GM19351 (cell line): ENCODE results near the gene CELF4.

ENCODE experiments used
- ATAC-seq: cut with Tn5 transposase; IDR thresholded peaks from one replicate; pipeline ENCODE4 v1.9.1; 2021; ENCODE audit warnings: mild to moderate bottlenecking, moderate library complexity; ENCODE audit not compliant: unreplicated experiment

The CELF4 gene

DNA sequence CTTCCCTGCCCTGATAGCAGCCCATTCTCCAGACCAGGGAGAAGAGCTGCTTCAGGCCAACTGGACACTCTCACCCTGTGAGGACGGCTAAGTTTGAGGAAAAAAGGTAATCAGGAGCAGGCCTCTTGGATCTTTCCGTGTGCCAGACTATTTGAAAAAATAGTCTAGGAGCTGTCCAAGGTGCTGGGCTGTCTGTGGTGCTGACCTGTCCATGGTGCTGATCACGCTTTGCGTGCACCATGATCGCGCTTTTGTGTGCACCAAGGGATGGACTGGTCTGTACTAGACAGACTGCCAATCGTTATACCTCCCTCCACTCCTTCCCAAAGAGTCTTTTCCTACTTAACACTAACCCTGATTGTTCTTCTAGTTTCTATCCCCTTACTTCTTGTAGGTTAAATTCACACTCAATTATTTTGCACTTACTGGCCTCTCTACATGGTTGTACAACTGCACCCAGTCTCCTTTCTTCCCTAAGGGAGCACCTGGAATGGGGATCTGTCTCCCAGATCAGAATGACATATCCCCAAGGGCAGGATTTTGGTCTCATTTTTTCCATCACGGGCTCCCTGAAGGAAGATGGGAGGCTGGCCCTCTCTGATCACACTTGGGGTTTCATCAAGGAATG lies 295.4 kb downstream of the CELF4 start:
- no peak for ATAC-seq

- peak; percentile 71 for ATAC-seq
Measured at GRCh38 chr18:37266290-37266689, 299.3 kb downstream of the CELF4 start.

- no peak for ATAC-seq
Measured at GRCh38 chr18:37265382-37265781, 300.2 kb downstream of the CELF4 start.

GRCh38 chr18:37264956-37265355 lies 300.6 kb downstream of the CELF4 start:
- ATAC-seq = no peak

DNA sequence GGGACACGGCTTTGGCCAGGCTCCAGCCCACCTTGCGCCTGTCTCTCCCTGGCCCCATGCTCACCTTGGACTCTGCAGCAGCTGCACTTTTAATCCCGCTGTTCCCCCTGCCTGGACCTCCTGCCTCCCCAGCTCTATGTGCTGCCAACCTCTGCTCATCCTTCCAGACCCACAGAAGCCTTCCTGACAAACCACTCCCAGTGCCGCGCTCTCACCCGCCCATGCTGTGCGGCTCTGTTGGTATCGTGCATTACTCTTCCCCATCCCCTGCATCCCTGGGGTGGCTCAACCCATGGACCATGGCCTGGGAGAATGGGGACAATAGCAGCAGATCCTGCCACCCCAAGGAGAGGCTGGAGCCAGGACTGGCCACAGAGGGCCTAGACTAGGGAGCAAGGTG lies 303.6 kb downstream of the CELF4 start:
- ATAC-seq = no peak

DNA sequence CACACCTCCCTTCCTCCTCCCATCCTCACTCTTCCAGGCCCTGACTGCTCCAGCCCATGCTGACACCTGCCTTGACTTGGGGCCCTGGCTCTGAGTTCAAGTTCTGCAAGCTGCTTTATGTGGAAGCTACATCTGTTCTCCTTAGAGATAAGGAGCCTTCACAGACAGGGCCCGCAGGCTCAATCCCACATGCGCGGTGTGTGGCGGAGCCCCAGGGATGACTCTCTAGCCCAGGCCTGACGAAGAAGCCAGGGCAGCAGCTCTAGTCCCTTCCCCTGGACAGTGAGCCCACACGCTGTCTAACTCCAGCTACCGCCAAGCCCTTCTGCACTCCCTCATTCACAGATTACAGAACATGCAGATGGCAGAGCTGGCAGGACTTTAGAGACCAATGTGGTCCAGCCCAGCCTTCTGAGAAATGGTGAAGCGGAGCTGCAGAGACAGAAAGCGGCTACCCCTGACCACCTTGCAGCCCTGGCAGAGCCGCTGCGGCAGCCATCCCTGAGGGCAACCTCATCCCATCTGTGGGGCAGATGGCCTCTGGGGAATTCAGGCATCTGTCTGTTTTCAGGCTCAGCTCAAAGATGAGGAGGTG lies 304.3 kb downstream of the CELF4 start:
- no peak for ATAC-seq

DNA sequence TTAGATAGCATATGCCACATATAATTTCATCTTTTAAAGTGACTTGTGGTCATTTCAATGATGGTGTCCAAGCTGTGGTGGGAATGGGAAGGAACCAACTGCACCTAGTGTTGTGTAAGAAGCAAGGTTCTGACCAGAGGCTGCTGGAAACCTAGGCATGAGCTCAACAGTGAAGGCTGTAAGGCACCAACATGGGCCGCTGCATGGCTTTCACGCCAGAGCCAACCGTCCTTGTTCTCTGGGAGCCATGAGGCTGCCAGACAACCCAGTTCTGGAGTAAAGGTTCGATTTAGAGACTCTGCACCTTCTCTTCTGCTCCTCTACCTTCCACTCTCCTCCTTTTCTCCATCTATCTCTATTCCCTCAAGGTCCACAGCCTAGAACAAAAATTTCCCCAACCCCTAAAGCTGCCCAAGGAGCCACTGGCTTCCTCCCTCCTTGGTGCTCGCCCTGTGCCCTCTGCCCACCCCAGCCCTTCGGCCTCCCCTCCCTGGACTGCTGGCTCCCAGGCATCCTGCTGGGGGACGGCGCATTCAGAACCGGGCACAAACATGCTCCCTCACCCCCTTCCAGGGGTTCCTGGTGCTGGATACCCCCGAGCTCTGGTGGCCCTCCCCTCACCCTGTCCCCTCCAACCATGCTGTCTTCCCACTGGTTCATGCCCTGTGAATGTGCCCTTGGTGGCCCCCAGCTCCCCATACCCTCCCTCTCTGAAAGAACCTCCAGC lies 305.1 kb downstream of the CELF4 start:
- no peak for ATAC-seq

- ATAC-seq = no peak
Measured at GRCh38 chr18:37259711-37260110, 305.9 kb downstream of the CELF4 start.

GRCh38 chr18:37258819-37259218 lies 306.8 kb downstream of the CELF4 start:
- no peak for ATAC-seq

GRCh38 chr18:37258131-37258530 lies 307.5 kb downstream of the CELF4 start:
- no peak for ATAC-seq

DNA sequence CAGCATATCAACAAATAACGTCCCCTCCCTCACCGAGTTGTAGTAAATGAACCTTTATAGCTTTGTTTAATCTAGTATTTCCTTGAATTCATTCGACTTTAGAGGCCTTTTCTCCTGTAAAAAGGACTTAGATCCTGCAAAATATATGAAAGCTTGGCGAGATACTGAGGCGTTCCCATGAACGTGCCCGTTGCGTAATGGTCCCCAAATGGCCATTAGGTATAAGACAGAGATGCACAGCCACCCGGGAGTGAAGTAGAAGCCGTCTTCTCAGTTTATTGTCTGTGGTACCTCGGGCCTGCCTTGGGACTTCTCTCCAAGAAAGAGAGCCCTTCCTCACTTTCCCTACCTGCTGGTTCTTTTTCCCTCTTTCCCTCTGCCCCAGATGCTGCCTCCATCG lies 310.6 kb downstream of the CELF4 start:
- no peak for ATAC-seq

DNA sequence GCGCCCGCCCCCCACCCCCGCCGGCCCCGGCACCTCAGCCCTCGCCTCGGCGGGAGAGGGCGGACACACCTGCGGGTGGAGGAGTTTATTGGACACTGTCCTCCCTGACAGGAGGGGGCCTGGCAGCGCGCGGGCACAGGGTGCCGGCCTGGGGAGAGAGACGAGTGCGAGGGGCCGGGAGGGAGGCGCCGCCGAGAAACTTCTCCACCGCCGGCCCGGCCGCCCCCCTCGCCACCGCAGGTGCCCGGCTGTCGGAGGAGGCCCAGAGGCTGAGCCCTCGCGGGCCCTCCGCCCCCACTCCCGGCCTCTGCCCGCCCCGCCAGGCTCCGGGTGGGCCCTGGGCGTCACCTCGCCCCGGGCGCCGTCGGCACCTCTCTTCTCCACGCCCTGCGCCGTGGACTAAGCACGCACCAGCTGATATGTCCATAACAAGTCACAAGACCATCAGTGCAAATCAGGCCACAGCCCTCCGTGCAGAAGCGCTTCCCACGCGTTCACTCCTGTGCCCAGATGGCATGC lies 311.3 kb downstream of the CELF4 start:
- no peak for ATAC-seq

GRCh38 chr18:37253394-37254235 lies 312.0 kb downstream of the CELF4 start:
- no peak for ATAC-seq

DNA sequence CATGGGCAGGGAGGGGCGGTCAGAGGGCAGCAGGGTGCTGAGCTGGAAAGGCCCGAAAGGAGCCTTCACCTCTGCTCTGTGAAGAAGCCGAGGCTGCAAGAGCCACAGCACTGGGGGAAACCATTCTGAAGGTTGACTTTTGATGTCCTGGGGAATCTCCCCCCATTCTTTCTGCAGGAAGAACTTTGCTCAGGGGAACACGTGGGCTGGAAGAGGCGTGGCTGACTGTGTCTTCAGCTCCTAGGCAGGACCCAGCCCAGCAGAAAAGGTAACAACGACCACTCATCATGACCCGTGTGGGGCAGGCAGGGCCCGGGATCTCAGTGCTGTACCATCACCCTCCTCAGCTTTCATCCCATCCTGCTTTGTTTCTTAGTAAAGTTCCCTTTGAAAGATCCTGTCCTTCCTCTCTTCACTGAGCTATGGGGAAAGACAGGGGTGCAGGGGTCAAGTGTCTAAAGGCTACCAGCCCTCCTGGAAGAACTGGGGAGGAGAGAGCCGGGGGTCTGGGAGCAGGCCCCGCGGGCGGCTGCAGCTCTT lies 312.7 kb downstream of the CELF4 start:
- ATAC-seq = no peak

GRCh38 chr18:37252342-37252741 lies 313.3 kb downstream of the CELF4 start:
- ATAC-seq = no peak

- no peak for ATAC-seq
Measured at GRCh38 chr18:37251679-37252078, 313.9 kb downstream of the CELF4 start.

DNA sequence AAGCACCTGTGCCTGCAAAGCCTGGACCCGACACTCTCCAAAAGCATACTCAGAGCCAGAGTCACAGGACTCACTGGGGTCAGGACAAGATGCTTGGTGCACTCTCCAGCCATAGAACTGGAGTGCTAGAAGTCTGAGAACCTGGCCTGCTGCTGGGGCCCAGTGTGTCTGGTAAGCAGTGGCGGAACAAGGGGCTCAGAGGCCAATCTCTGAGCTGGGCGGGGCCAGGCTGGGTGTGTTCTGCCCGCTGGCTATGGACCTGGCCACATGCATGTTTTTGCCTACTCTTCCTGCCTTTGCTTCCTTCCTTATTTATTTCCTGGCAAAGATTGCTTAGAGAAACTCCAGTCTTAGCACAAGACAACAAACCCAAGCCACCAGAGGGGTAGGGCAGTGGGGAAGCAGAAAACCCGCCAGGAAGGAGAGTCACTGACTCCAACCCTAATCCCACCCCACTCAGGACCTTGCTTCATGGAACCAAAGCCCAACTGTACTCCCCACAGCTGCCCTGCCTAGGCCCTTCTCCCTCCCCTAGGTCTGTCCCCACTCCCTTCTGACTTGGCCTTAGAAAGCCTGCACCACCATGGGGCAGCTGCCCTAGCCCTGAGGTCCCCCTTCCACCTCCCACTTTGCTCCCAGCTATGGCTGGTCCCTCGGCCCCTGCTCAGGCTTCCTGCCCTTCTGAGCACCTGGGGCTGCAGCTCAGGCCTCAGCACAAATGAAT lies 315.5 kb downstream of the CELF4 start:
- ATAC-seq = no peak

DNA sequence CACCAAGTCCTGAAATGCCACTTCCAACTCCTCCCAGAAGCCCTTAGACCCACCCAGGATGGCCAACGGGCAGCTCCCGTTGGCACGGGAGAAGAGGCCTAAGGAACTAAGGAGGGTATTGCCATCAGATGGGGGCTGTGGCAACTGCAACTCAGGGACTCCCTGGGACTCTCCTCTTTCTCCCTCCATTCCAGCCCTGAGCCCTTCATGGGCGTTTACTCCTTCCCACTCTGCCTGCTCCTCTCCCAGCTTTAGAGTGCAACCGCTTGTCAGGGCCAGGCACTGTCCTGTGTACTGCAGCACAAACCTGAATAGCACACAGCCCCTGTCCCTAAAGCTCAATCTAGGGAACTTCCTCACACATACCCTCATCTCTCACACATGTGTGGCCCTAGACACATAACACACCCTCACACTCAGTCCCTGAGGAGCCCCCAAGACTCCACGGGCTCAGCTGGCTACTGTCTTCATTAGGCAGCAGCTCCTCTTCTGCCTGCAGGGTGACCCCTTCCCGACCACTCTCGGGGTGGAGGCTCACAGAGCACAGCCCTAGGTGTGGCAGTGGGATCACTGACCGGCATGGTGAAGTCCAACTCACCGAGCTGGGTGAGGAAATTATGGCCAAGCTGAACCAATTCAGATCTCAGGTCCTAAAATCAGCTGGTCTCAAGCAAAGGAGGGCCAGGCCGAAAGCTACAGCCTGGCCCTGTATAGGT lies 316.3 kb downstream of the CELF4 start:
- ATAC-seq = no peak

DNA sequence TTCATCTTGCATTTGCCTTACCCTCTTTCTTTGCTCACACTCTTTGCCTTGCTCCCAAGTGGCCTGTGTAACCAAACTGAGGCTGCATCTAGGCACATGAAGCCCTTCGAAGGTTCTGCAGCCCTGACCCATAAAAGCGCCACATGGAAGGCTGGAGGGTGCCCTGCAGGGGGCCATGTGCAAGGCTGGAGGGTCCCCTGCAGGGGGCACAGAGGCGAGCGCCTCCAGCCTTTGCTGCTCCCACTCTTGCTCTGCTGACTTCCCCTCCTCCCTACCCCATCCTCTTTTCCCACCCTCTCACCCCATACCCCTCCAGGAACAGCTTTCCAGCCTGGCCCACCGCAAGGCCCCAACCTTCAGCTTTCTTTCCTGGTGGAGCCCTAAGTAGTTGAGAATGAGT lies 317.3 kb downstream of the CELF4 start:
- ATAC-seq = no peak
